ENCODE results near the gene P3H2.
"Not testable (repeated sequence)": the region's sequence is repeated elsewhere in the genome, so short reads cannot be mapped to it uniquely, and the experiment has no call there.

The P3H2 gene

GRCh38 chr3:190089711-190090110 lies 31.0 kb downstream of the P3H2 start:
- Mint-ChIP-seq H3K9me3 (no peaks in the 10 kb centered on the region), H3K27me3 (no peaks in the 10 kb centered on the region), H3K36me3 (ENCODE audit: insufficient read depth) (no peaks in the 10 kb centered on the region), H3K4me1 (ENCODE audit: low read depth in 2 of 2) (no peaks in the 10 kb centered on the region), H3K27ac (no peak overlapping the region), H3K4me3 (no peak overlapping the region)
- no peak for ATAC-seq (replicated peaks)
- no peak for DNase-seq

GRCh38 chr3:190088890-190089289 lies 31.8 kb downstream of the P3H2 start:
- no peaks in the 10 kb centered on the region for H3K4me1 Mint-ChIP-seq (ENCODE audit: low read depth in 2 of 2)
- no peak overlapping the region for H3K27ac Mint-ChIP-seq
- ATAC-seq (replicated peaks) (no peak), DNase-seq (no peak)
- no peak overlapping the region for H3K4me3 Mint-ChIP-seq
- H3K27me3 Mint-ChIP-seq: no peaks in the 10 kb centered on the region
- no peaks in the 10 kb centered on the region for H3K9me3 Mint-ChIP-seq
- no peaks in the 10 kb centered on the region for H3K36me3 Mint-ChIP-seq (ENCODE audit: insufficient read depth)

GRCh38 chr3:190086191-190086590 lies 34.5 kb downstream of the P3H2 start:
- no peaks in the 10 kb centered on the region for H3K4me1 Mint-ChIP-seq (ENCODE audit: low read depth in 2 of 2)
- H3K27ac Mint-ChIP-seq: no peak overlapping the region
- H3K36me3 Mint-ChIP-seq (ENCODE audit: insufficient read depth): no peaks in the 10 kb centered on the region
- no peak for DNase-seq
- no peaks in the 10 kb centered on the region for H3K27me3 Mint-ChIP-seq
- ATAC-seq (replicated peaks): no peak
- H3K9me3 Mint-ChIP-seq: no peaks in the 10 kb centered on the region
- no peak overlapping the region for H3K4me3 Mint-ChIP-seq

- no peaks in the 10 kb centered on the region for H3K4me1 Mint-ChIP-seq (ENCODE audit: low read depth in 2 of 2)
- ATAC-seq (replicated peaks) (no peak), DNase-seq (no peak)
- H3K27ac Mint-ChIP-seq: no peak overlapping the region
- H3K4me3 Mint-ChIP-seq: no peak overlapping the region
- no peaks in the 10 kb centered on the region for H3K9me3 Mint-ChIP-seq
- no peaks in the 10 kb centered on the region for H3K36me3 Mint-ChIP-seq (ENCODE audit: insufficient read depth)
- H3K27me3 Mint-ChIP-seq: peaks cover 0 to 3% of the 10 kb centered on the region in 2 donors
Observed at GRCh38 chr3:190084983-190085382, 35.7 kb downstream of the P3H2 start.

GRCh38 chr3:190083635-190084034 lies 37.1 kb downstream of the P3H2 start:
- H3K27me3 Mint-ChIP-seq: peaks cover 0 to 10% of the 10 kb centered on the region in 2 donors

GRCh38 chr3:190081389-190081788 lies 39.3 kb downstream of the P3H2 start:
- DNase-seq (no peak), ATAC-seq (replicated peaks) (no peak)
- H3K4me1 Mint-ChIP-seq (ENCODE audit: low read depth in 2 of 2): no peaks in the 10 kb centered on the region
- no peak overlapping the region for H3K4me3 Mint-ChIP-seq
- H3K27me3 Mint-ChIP-seq: peaks cover 0 to 10% of the 10 kb centered on the region in 2 donors
- no peaks in the 10 kb centered on the region for H3K9me3 Mint-ChIP-seq
- H3K36me3 Mint-ChIP-seq (ENCODE audit: insufficient read depth): no peaks in the 10 kb centered on the region
- no peak overlapping the region for H3K27ac Mint-ChIP-seq

More at GRCh38 chr3:190083635-190084034, 37.1 kb downstream of the P3H2 start:
- Mint-ChIP-seq H3K9me3 (no peaks in the 10 kb centered on the region), H3K4me3 (no peak overlapping the region), H3K4me1 (ENCODE audit: low read depth in 2 of 2) (no peaks in the 10 kb centered on the region), H3K27ac (no peak overlapping the region), H3K36me3 (ENCODE audit: insufficient read depth) (no peaks in the 10 kb centered on the region)
- ATAC-seq (replicated peaks) (no peak), DNase-seq (no peak)

- not testable (repeated sequence) for H3K4me1 Mint-ChIP-seq (ENCODE audit: low read depth in 2 of 2); H3K27ac Mint-ChIP-seq; H3K4me3 Mint-ChIP-seq; H3K36me3 Mint-ChIP-seq (ENCODE audit: insufficient read depth); H3K9me3 Mint-ChIP-seq; ATAC-seq (replicated peaks); DNase-seq
- peaks cover 10 to 29% of the 10 kb centered on the region in 2 donors for H3K27me3 Mint-ChIP-seq
Observed at GRCh38 chr3:190079173-190079572, 41.5 kb downstream of the P3H2 start.

- peaks cover 10 to 29% of the 10 kb centered on the region in 2 donors for H3K27me3 Mint-ChIP-seq
- no peak overlapping the region for H3K4me3 Mint-ChIP-seq
- no peaks in the 10 kb centered on the region for H3K36me3 Mint-ChIP-seq (ENCODE audit: insufficient read depth)
- no peak overlapping the region for H3K27ac Mint-ChIP-seq
- DNase-seq (no peak), ATAC-seq (replicated peaks) (no peak)
- H3K4me1 Mint-ChIP-seq (ENCODE audit: low read depth in 2 of 2): no peaks in the 10 kb centered on the region
- no peaks in the 10 kb centered on the region for H3K9me3 Mint-ChIP-seq
Observed at GRCh38 chr3:190077395-190078045, 43.2 kb downstream of the P3H2 start.

- DNase-seq (no peak), ATAC-seq (replicated peaks) (no peak)
- Mint-ChIP-seq H3K27me3 (peaks cover 10 to 29% of the 10 kb centered on the region in 2 donors), H3K4me1 (ENCODE audit: low read depth in 2 of 2) (no peaks in the 10 kb centered on the region), H3K4me3 (no peak overlapping the region), H3K27ac (no peak overlapping the region), H3K36me3 (ENCODE audit: insufficient read depth) (no peaks in the 10 kb centered on the region), H3K9me3 (no peaks in the 10 kb centered on the region)
Observed at GRCh38 chr3:190076601-190077394, 43.9 kb downstream of the P3H2 start.

GRCh38 chr3:190076136-190076535 lies 44.6 kb downstream of the P3H2 start:
- H3K4me1 Mint-ChIP-seq (ENCODE audit: low read depth in 2 of 2): no peaks in the 10 kb centered on the region
- H3K36me3 Mint-ChIP-seq (ENCODE audit: insufficient read depth): no peaks in the 10 kb centered on the region
- no peak overlapping the region for H3K27ac Mint-ChIP-seq
- ATAC-seq (replicated peaks) (no peak), DNase-seq (no peak)
- H3K9me3 Mint-ChIP-seq: no peaks in the 10 kb centered on the region
- H3K4me3 Mint-ChIP-seq: no peak overlapping the region
- H3K27me3 Mint-ChIP-seq: peaks cover 10 to 29% of the 10 kb centered on the region in 2 donors

GRCh38 chr3:190074817-190075216 lies 45.9 kb downstream of the P3H2 start:
- Mint-ChIP-seq H3K9me3 (no peaks in the 10 kb centered on the region), H3K27me3 (peaks cover 10 to 24% of the 10 kb centered on the region in 2 donors), H3K4me1 (ENCODE audit: low read depth in 2 of 2) (no peaks in the 10 kb centered on the region), H3K27ac (no peak overlapping the region), H3K36me3 (ENCODE audit: insufficient read depth) (no peaks in the 10 kb centered on the region), H3K4me3 (no peak overlapping the region)
- DNase-seq (no peak), ATAC-seq (replicated peaks) (no peak)

- H3K9me3 Mint-ChIP-seq: no peaks in the 10 kb centered on the region
- H3K4me1 Mint-ChIP-seq (ENCODE audit: low read depth in 2 of 2): no peaks in the 10 kb centered on the region
- H3K4me3 Mint-ChIP-seq: no peak overlapping the region
- H3K27me3 Mint-ChIP-seq: peaks cover 10 to 19% of the 10 kb centered on the region in 2 donors
- H3K27ac Mint-ChIP-seq: no peak overlapping the region
- ATAC-seq (replicated peaks) (no peak), DNase-seq (no peak)
- H3K36me3 Mint-ChIP-seq (ENCODE audit: insufficient read depth): no peaks in the 10 kb centered on the region
Observed at GRCh38 chr3:190073264-190074008, 47.3 kb downstream of the P3H2 start.

GRCh38 chr3:190072856-190073255 lies 47.8 kb downstream of the P3H2 start:
- DNase-seq (no peak), ATAC-seq (replicated peaks) (no peak)
- H3K9me3 Mint-ChIP-seq: no peaks in the 10 kb centered on the region
- H3K27ac Mint-ChIP-seq: no peak overlapping the region
- H3K36me3 Mint-ChIP-seq (ENCODE audit: insufficient read depth): no peaks in the 10 kb centered on the region
- no peaks in the 10 kb centered on the region for H3K4me1 Mint-ChIP-seq (ENCODE audit: low read depth in 2 of 2)
- H3K4me3 Mint-ChIP-seq: no peak overlapping the region
- H3K27me3 Mint-ChIP-seq: peaks cover 10 to 19% of the 10 kb centered on the region in 2 donors
